GM21619 (cell line): ENCODE measurements around the gene STX2.

Source experiments
- ATAC-seq: cut with Tn5 transposase; IDR thresholded peaks from one replicate; pipeline ENCODE4 v1.9.1; 2021; ENCODE audit not compliant: unreplicated experiment

The STX2 gene

DNA sequence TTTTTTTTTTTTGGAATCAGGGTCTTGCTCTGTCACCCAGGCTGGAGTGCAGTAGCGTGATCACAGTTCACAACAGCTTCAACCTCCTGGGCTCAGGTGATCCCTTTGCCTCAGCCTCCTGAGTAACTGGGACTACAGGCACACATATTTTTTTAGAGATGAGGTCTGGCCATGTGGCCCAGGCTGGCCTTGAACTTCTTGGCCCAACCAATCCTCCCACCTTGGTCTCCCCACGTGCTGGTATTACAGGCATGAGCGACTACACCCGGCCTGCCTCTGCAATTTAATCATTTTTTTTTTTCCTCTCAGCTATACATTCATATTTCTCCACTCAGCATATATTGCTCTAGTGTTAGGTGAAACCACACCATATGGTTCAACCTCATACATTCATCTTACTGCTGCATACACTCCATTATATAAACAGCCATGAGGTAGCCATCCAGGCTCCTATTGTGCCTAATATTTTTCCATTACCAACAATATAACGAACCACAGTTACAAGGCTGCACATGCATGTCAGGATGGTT lies 7.1 kb downstream of the STX2 start:
- ATAC-seq = no peak

DNA sequence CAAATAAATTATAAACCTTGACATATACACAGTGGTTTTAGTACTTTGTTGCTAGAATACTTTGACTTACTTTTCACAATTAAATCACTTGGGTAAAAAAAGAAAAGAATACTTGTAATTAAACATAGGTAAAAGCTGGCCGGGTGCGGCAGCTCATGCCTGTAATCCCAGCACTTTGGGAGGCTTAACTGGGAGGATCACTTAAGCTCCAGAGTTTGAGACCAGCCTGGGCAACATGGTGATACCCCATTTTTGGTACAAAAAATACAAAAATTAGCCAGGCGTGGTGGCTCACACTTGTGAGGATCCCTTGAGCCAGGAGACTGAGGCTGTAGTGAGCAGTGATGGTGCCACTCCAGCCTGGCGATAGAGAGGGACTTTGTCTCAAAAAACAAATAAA lies 7.8 kb downstream of the STX2 start:
- no peak for ATAC-seq

DNA sequence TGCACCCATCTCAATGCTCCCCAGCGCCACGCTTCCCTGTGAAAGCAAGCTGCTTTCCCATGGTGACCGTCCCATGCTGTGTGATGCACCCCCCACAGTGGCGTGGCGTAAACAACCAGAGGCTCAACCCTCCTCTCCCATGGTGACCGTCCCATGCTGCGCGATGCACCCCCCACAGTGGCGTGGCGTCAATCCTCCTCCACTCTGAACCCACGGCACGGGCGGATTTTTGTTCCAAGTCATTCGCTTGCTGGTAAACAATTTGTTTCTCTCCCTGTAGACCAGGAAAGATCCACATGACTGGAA lies 8.9 kb downstream of the STX2 start:
- no peak for ATAC-seq

DNA sequence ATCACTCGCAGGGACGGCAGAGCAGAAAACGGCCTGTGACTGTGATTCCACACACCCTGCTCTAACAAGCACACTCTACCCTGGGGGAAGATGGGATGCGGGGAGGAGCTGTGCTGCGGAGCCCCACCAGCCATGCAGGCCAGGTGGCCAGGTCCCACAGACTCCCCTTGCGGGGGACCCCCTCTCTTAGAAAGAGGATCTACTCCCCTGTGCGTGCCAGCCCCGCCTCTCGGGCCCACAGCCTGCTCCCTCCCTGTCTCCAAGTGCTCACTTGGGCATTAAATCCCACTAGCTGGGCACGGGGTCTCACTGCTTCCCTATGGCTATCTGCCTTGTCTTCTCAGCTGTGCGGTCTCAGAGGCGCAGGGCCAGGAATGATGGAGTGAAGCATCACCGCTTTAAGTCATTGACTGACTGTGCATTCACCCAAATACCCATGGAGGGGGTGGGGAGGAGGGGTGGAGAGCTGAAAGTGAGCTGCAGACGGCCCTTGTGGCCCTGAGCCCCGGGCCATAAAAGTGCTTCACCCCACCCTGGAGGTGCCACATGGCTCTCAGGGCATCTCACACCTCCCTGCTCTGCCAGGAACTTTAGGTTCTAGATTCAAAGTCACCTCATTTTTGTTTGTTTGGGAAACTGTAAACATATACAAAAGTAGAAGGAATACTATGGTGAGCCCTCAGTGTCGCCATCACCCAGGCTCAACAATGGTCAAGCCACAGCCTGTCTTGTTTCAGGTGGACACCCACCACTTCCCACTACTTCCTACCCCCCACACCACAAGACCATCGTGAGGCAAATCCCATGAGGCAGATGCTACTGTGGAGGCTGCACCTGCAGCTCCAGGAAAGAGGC lies 9.4 kb downstream of the STX2 start:
- no peak for ATAC-seq

DNA sequence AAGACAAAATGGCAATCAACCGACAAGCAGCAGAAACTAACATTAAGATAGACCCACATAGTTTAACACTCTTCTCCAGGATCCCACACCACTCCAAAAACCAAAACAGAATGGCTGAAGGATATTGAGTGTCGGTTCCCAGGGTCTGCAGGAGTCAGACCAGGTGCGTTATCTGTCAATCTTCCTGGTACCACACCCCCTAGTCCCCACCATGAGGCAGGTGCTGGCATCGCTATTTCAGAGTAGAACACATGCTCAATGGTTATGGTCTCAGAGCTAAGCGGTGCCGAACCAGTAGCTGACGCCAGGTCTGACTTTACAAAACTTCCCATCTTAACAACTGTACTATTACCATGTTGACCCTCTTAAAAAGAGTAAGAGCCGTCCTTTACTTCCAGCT lies 10.2 kb downstream of the STX2 start:
- no peak for ATAC-seq

DNA sequence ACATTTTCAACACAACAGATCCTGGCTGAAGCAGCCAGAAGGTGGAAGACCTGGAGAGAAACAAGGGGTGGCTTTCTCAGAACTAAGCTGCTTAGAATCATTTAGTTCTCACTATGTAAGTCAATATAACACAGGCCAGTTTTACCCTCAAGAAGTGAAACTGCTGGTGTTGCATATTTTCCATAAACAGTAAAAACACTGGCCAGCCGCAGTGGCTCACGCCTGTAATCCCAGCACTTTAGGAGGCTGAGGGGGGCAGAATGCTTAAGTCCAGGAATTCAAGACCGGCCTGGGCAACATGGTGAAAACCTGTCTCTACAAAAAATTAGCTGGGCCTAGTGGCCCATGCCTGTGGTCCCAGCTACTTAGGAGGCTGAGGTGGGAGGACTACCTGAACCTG lies 11.6 kb downstream of the STX2 start:
- no peak for ATAC-seq

DNA sequence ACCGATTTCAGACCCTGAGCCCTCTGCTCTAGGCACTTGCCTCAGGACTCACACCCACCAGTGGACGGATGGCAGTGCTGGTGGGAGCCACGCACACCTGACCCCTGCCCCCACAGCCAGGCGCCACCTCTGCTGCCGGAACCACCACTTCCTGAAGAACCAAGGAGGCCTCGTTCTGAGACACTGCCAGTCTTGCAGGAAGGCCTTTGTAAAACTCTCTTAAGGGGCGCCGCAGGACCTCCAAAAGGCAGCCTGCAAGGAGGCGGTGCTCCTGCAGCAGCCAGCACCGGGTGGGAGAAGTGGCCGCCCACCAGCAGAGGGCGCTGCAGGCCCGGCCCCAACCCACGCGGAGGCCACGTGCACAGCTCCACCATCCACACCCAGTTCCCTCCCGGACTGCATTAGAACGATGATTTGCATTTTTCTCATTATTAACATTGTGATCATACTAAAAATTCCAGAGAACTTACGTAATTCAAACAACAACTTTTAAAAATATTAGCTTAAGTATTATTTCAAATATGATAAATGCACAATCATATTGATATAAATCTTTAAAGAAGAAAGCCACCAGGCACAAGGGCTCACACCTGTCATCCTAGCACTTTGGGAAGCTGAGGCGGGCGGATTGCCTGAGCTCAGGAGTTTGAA lies 12.8 kb downstream of the STX2 start:
- no peak for ATAC-seq

DNA sequence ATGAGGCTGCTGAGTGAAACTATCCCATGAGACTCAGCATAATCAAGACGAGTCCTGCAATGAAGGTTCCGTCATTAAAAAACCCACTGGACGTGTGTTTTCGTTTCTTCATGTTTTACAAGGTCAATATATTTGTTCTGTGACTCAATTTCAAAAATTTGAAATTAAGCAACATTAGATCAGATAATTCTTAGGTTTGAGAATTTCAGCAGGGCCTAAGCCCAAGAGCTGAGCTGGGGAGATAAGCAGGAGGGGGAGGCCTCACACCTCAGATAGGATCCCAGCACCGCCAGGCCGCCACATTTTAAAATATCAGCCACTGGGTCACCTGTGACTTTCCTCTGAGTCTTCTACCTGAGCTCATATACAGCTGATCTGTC lies 13.3 kb downstream of the STX2 start:
- no peak for ATAC-seq

DNA sequence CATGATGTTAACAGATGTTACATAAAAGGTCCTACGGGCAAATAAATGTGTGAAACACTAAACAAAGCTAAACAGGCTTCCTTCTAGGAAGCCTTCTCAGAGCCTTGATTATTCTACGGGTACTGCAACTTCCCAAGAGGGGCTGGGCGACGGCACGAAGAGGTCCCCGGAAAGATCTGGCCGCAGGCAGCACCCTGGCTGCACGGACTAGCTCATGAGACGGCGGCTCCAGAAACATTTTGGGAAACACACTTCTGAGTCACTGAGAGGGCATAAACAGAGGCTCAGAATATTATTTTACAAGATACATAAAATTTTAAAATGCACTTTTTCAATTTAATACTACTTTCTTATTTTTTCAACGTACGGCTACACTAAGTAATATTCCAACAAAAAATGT lies 19.4 kb downstream of the STX2 start:
- ATAC-seq = no peak

DNA sequence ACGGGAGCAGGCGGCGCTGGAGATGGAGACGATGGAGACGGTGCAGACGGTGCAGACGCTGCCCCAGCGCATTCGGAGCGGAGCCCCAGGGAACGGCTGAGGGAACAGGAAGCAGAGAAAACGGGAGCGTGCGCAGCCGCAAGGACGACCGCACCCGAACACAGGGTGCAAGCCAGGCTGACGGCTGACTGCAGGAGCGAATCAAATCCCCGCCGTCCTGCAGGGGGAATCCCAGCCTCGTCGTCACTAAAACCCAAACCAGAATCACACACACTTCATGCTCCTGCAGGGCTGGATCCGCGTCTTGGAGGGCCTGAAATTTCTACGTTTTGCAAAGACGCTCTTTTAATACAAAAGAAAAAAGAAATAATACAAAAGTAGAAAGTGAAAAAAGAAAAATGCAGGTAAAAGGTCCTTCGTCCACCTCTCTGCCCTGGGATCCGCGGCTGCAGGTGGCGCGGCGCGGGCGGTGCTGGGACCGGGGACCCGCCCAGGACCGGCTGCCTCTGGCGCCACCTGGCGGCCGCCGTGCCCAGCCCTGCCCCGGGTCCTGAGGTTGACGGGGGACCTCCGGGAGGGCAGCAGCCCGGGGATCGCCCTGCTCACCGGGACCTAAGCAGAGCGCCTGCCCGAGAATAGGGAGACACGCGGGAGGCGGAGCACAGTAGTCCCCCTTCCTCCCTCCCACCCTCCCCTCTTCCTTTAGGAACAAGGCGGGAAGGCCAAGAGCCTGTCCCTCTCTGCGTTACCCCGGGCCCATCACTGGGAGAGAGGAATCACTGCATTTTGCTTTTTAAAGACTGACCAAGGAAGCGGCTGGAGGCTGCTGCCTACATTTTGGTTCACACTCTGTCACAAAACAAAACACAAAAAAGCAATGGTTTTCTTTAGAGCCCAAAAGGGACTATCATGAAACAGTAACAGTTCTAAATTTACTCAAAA lies 20.1 kb downstream of the STX2 start:
- peak; percentile 80 for ATAC-seq

DNA sequence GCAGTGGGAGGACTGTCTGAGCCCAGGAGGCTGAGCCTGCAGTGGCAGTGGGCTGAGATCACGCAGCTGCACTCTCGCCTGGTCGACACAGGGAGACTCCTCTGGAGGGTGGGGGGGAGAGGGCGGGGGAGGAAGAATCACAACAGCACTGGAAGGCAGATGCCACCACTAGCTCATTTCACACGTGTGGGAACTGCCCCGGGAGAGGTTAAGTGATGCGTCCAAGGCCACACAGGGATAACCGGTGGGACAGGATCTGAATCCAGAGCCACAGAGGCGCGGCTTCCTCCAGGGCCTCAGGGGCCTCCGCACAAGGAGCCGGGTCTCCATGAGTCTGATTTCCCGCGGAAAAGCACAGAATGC lies 20.8 kb downstream of the STX2 start:
- no peak for ATAC-seq

DNA sequence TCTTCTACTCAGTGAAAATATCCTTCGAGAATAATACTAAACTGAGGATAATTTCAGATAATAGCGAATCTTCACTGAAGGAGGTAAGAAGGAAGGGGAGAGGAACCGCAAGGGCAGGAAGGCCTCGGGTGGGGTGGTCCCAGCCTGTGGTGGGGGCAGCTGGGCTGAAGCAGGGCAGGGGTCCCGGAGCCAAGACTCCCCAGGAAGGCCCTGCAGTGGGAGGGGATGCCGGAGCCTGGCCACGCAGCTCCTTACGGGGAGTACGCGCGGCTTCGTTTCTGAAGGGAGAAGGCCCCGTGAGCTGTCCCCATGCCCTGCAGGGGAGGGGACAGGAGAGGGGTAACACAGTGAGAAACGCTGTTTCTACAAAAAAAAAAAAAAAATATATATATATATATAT lies 21.2 kb downstream of the STX2 start:
- no peak for ATAC-seq

DNA sequence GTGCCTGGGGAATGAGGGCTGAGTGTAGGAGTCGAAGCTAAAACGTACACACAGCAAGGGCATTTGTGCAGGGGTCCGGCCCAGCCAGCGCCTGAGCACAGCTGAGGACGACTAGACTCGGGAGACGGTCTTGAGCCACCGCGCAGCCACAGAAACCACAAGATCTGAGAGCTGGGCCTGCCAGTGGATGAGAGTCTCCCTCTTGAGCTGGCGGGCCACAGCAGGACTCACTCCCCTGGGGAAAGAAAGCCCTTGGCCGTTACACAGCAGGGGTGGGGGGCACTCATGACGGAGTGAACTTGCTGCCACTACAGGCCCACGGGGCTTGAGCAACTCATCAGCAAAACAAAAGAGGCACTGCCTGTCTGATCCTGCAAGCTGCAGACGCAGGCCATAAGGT lies 23.0 kb downstream of the STX2 start:
- no peak for ATAC-seq

DNA sequence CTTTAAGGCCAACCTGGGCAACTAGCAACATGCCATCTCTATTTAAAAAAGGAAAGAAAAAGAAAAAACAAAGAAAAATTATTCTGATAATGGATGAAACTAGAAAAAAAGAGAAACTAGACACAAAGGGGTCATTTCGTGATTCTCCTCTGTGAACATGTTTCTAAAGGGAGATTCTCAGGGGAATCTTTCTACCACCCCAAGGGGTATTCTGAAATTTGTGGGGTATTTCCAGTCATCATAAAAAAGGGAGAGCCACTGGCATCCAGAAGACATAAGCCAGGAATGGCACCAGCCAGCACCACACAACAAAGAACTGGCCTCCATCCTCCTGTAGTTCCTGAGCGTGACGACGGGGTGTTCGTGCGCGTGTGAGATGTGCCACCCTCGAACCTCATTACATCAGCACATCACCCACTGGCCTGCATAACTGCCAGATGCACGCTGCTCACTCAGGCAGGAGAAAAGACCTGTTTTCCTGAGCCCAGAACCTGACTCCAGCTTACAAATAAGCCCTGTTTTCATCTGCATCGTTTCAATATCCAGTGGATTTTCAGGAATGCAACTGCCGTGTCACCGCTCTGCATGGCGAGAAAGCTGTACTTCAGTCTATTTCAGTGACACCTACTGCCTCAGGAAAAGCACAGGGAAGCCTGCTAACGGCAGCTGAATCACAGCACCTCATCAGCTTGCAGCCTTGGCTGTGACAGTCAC lies 23.9 kb downstream of the STX2 start:
- no peak for ATAC-seq

DNA sequence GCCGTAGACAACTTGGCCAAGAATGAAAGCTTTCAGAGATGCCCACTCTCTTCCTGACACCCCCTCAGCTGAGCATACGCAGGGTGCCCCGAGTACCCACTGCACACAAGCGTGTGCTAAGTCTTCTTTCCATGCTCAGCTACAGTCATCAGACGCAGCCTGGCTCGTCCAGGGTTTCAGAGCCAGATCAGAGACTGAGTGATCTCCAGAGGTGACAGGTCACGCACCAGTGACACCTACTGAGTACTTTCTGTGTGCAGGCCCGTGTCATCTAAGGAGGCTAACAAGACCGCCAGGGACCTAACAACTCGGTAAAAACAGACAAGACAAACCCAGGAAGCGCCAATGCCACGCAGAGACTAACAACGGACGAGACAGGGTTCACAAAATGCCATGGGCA lies 25.1 kb downstream of the STX2 start:
- ATAC-seq = peak; percentile 33

DNA sequence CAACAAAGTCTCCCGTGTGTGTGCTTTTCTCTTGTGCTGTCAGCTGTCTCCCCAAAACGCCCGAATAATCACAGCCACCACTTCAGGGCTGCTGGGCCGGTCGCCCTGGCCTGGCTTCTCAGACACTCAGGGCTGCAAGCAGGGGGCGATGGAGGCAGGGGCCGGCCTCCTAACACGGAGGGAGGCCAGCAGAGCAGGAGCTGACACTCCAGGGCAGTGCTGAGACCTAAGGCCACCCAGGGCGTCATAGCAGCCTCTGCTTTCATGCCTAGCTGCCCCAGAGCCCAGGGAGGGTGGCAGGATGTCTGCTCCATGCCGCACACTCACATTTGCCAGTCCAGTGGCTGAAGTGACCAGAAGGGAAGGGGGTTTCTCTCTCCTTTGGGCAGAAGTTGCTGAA lies 25.6 kb downstream of the STX2 start:
- ATAC-seq = peak; percentile 12

DNA sequence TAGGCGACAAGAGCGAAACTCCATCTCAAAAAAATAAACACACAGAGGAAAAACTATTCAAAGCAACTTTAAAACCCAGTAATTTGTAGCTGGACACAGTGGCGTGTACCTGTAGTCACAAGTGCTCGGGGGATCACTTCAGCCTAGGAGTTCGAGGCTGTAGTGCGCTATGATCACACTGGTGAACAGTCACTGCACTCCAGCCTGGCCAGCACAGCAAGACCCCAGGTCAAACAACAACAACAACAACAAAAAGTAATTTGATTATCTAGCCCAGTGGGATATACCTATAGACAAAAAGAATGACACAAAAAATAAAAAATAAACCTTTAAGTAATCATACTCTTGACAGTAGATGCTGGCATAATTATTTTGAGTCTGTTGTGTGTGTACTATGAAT lies 29.3 kb downstream of the STX2 start:
- ATAC-seq = no peak

DNA sequence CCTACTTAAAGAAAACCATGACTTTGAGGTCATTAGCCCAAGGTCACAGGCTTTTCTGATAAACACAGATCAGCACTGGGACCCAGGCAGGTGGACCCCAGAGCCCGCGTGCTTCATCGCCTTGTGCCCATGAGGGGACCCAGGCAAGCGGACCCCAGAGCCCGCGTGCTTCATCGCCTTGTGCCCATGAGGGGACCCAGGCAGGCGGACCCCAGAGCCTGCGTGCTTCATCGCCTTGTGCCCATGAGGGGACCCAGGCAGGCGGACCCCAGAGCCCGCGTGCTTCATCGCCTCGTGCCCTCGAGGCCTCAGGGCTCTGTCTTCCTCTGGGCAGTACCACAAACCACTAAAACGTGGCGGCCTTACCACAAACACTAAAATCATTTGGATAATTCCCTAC lies 31.7 kb downstream of the STX2 start:
- ATAC-seq = no peak

DNA sequence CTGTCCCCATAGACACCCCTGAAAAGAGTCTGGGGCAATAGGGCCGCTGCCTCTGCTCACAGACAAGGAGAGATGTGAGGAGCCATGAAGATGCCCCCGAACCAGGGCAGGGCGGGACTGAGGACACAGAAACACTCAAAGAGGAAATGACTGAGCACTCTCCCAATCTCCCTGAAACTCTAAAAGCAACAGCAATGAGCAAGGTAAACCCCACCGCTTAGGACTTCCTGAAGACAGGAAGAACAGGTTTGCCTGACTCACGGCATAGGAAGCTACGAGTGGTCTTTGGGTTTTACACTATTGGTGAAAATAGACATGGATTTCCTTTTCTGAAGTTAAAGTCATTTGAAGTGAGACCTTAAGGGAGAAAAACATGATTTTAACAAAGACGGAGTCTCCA lies 32.5 kb downstream of the STX2 start:
- no peak for ATAC-seq

DNA sequence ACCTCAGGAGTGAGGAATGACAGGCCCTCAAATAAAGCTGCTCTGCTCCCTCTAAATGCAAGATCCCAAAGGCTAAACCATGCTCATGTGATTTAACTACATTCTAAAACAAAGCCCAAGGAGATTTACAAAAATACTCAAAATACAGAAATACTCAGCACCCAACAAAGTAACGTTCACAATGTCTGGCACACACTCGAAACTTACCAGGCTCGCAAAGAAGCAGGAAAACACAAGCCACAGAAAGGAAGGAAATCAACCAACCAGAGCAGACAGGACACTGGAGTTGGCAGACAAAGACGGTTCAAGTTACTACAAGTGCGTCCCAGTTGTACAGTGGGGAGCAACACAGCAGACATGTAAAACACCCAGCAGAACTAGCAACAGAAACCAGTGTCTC lies 33.4 kb downstream of the STX2 start:
- no peak for ATAC-seq

DNA sequence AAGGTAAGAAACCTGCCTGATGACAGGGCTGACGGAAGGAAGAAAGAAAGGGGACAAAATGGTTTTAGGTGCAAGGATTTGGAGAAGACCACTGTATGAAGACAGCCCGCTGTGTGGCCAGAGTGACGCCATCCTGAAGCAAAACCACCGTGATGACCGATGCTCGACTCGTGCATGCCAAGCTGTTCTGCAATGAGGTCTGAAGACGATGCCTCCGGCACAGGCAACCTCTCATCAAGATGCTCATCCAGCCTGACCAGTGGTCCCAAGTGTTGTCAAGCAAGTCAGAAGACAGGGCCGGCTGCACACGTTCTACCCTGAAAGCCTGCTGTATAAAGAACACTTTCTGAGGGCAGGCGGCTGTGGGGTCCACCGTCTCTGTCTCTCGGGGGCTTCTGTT lies 34.8 kb downstream of the STX2 start:
- ATAC-seq = no peak
